IPS DF 6.9 (cell line): ENCODE data around the gene ROR1.

Experiments
- DNase-seq: peaks from one replicate; pipeline ENCODE4 v3.0.0-alpha.2; 2013; ENCODE audit warnings: low read depth, low spot score
- H3K27ac ChIP-seq: one replicate; pipeline ENCODE4 v1.5.1; 2013; ENCODE audit warnings: low read length, control low read depth
- H3K27me3 ChIP-seq: 2 replicates; pipeline ENCODE4 v1.6.1; 2013; ENCODE audit warnings: mild to moderate bottlenecking, low read length; ENCODE audit not compliant: control insufficient read depth, insufficient read depth
- H3K36me3 ChIP-seq: 2 replicates; pipeline ENCODE4 v1.6.1; 2013; ENCODE audit warnings: low read length; ENCODE audit not compliant: control insufficient read depth, insufficient read depth
- H3K4me1 ChIP-seq: 2 replicates; pipeline ENCODE4 v1.6.1; 2013; ENCODE audit warnings: low read length; ENCODE audit not compliant: control insufficient read depth, insufficient read depth
- H3K4me3 ChIP-seq: 2 replicates; pipeline ENCODE4 v1.5.1; 2013; ENCODE audit warnings: mild to moderate bottlenecking, low read length
- H3K9me3 ChIP-seq: 2 replicates; pipeline ENCODE4 v1.6.1; 2013; ENCODE audit warnings: low read length, inconsistent platforms; ENCODE audit not compliant: control insufficient read depth, insufficient read depth
- WGBS: extraction: QIAGEN DNeasy Blood & Tissue Kit; methylation state at CpG from one replicate; pipeline ENCODE4 v1.1.7; 2013; ENCODE audit warnings: mixed read lengths, missing lambda C conversion rate; ENCODE audit not compliant: insufficient read length, insufficient coverage; 5-methylcytosine and 5-hydroxymethylcytosine counted together

The ROR1 gene

DNA sequence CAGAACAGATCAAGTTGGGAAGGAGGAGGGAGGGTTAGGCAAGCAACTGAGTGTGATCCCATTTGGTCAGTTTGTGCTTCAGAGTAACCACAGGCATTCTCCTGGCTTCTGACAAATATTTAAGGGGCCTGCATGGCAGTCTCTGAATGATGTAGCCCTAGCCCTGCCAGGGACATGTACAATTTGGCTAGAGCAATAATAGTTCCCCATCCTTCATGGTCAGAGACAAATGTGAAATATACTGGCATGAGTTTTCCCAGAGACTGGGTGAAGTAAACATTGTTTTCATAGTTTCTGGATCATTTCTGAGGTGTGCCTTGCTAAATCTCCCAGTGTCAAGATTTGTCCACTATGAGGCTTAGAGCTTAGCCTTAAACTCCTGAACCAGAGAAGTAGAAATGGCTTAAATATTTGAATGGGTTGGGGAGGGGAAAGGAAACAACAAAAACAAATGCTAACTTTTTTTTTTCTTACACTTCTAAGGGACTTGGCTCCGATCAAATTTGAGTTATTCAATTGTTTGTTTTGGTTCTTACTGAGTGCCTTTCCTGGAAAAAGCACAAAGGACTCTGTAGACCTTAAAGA, 387.6 kb downstream of the ROR1 start:
- H3K36me3 ChIP-seq: peaks cover 5% of the 10 kb centered on the region; the same call in 1 of the 2 replicates
- no peak for DNase-seq
- no peaks in the 10 kb centered on the region for H3K9me3 ChIP-seq
- no peaks in the 10 kb centered on the region for H3K27me3 ChIP-seq
- H3K4me1 ChIP-seq: no peaks in the 10 kb centered on the region
- H3K4me3 ChIP-seq: no peak overlapping the region
- no peak overlapping the region for H3K27ac ChIP-seq
- WGBS: no CpG with 5 or more reads among the region's 1 CpG

GRCh38 chr1:64162151-64162550, 388.3 kb downstream of the ROR1 start:
- Histone ChIP-seq H3K36me3 (peaks cover 5% of the 10 kb centered on the region; the same call in 1 of the 2 replicates), H3K9me3 (no peaks in the 10 kb centered on the region), H3K4me3 (no peak overlapping the region), H3K27ac (no peak overlapping the region), H3K27me3 (no peaks in the 10 kb centered on the region), H3K4me1 (no peaks in the 10 kb centered on the region)
- DNase-seq: no peak
- no CpG with 5 or more reads among the region's 6 CpGs for WGBS

DNA sequence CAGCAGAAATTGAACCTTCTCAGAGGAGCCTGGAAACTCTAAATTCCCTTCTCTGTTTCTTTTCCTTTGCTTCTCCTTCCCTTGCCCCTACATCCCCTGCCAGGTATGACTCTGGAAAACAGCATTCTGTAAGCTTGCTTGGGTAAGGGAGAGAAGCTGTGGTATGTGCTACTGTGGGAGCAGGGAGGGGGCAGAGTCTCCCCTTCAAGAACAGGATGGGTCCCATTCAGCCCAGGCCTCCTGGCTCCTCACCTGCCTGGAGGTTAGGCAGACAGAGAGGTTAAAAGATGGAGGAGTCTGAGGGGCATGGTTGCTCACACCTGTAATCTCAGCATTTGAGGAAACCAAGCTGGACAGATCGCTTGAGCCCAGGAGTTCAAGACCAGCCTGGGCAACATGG, 389.0 kb downstream of the ROR1 start:
- no peak overlapping the region for H3K4me3 ChIP-seq
- no peaks in the 10 kb centered on the region for H3K27me3 ChIP-seq
- no peaks in the 10 kb centered on the region for H3K9me3 ChIP-seq
- DNase-seq: no peak
- no CpG with 5 or more reads among the region's 1 CpG for WGBS
- H3K36me3 ChIP-seq: peaks cover 5% of the 10 kb centered on the region; the same call in 1 of the 2 replicates
- H3K4me1 ChIP-seq: no peaks in the 10 kb centered on the region
- H3K27ac ChIP-seq: no peak overlapping the region

DNA sequence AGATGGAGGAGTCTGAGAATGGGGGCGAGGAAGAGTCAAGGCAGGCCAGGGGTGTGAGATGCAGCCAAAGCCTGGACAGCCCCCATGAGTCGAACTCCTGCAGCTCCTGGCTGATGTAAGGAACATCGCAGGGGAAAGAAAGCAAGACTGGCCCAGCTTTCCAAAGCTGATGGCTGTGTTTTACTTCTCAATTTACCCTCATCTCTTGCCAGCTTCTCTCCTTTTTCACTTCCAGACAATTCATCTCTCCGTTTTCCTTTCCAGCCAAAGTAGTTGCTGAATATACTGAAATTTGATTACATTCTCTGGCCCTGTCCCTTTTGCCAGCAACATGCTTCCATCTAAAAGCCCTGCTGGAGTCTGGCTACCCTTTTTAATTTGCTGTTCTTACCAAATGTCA, 389.6 kb downstream of the ROR1 start:
- H3K9me3 ChIP-seq: no peaks in the 10 kb centered on the region
- H3K27me3 ChIP-seq: no peaks in the 10 kb centered on the region
- no CpG with 5 or more reads among the region's 4 CpGs for WGBS
- H3K36me3 ChIP-seq: peaks cover 5% of the 10 kb centered on the region; the same call in 1 of the 2 replicates
- H3K27ac ChIP-seq: no peak overlapping the region
- DNase-seq: no peak
- no peaks in the 10 kb centered on the region for H3K4me1 ChIP-seq
- H3K4me3 ChIP-seq: no peak overlapping the region

GRCh38 chr1:64163970-64164369, 390.2 kb downstream of the ROR1 start:
- Histone ChIP-seq H3K27me3 (no peaks in the 10 kb centered on the region), H3K4me1 (no peaks in the 10 kb centered on the region), H3K36me3 (peaks cover 3% of the 10 kb centered on the region; the same call in 1 of the 2 replicates), H3K9me3 (no peaks in the 10 kb centered on the region), H3K27ac (no peak overlapping the region), H3K4me3 (no peak overlapping the region)
- no CpG with 5 or more reads among the region's 1 CpG for WGBS
- DNase-seq: no peak

DNA sequence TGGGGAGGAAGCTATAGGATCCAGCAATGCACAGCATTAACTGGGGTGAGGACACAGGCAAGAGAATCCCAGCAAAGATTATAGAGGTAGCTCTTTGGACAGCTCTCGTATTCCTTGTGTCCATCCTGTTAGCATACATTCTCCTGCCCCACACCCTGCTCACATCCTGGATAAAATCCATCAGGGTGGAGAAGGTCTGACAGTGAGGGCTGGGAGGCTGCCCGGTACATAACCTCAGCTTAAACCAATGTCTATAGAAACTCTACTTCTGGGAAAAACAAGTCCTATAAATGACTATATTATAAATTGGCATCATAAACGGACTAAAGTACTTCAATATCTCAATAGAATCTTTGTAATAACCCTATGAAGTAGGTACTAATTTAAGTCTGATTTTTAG, 392.8 kb downstream of the ROR1 start:
- H3K4me1 ChIP-seq: no peaks in the 10 kb centered on the region
- DNase-seq: no peak
- WGBS: no CpG with 5 or more reads among the region's 3 CpGs
- H3K4me3 ChIP-seq: no peak overlapping the region
- no peaks in the 10 kb centered on the region for H3K9me3 ChIP-seq
- H3K36me3 ChIP-seq: 0 out of 2 replicates have a peak, but pooled peaks cover 2% of the 10 kb centered on the region
- no peak overlapping the region for H3K27ac ChIP-seq
- no peaks in the 10 kb centered on the region for H3K27me3 ChIP-seq

- no peaks in the 10 kb centered on the region for H3K9me3 ChIP-seq
- H3K4me1 ChIP-seq: no peaks in the 10 kb centered on the region
- no CpG with 5 or more reads among the region's 2 CpGs for WGBS
- H3K27me3 ChIP-seq: no peaks in the 10 kb centered on the region
- no peak overlapping the region for H3K4me3 ChIP-seq
- H3K36me3 ChIP-seq: 0 out of 2 replicates have a peak, but pooled peaks cover 2% of the 10 kb centered on the region
- DNase-seq: no peak
- no peak overlapping the region for H3K27ac ChIP-seq
Measured at GRCh38 chr1:64167176-64167575, 393.4 kb downstream of the ROR1 start.

- no CpG with 5 or more reads among the region's 1 CpG for WGBS
- Histone ChIP-seq H3K4me3 (no peak overlapping the region), H3K27ac (no peak overlapping the region), H3K9me3 (no peaks in the 10 kb centered on the region), H3K36me3 (0 out of 2 replicates have a peak, but pooled peaks cover 2% of the 10 kb centered on the region), H3K27me3 (no peaks in the 10 kb centered on the region), H3K4me1 (no peaks in the 10 kb centered on the region)
- no peak for DNase-seq
Measured at GRCh38 chr1:64171246-64171645, 397.4 kb downstream of the ROR1 start.

DNA sequence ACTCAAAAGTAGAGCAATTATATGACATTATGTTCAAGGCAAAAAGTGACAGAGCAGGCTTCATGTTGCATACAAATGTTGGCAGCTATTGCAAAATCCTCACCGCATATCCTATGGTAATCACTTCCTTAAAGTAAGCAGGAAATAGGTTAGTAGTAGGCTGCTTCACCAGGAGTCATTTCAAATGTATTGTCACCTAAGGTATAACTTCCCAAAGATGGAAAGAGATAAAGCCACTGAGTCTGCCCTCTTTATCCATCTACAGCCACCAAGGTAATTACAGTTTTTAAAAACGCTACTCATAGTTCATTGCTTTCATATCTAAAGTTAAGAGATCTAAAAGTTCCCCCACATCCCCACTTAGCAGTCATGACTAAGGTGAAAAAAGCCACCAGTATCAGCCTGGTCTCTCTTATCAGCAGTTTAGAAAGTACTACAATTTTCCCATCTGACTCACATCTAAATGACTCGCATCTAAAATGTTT, 398.0 kb downstream of the ROR1 start:
- no peaks in the 10 kb centered on the region for H3K27me3 ChIP-seq
- H3K9me3 ChIP-seq: no peaks in the 10 kb centered on the region
- H3K4me1 ChIP-seq: no peaks in the 10 kb centered on the region
- no peak for DNase-seq
- 0 out of 2 replicates have a peak, but pooled peaks cover 2% of the 10 kb centered on the region for H3K36me3 ChIP-seq
- H3K4me3 ChIP-seq: no peak overlapping the region
- H3K27ac ChIP-seq: no peak overlapping the region
- no CpG with 5 or more reads among the region's 3 CpGs for WGBS

DNA sequence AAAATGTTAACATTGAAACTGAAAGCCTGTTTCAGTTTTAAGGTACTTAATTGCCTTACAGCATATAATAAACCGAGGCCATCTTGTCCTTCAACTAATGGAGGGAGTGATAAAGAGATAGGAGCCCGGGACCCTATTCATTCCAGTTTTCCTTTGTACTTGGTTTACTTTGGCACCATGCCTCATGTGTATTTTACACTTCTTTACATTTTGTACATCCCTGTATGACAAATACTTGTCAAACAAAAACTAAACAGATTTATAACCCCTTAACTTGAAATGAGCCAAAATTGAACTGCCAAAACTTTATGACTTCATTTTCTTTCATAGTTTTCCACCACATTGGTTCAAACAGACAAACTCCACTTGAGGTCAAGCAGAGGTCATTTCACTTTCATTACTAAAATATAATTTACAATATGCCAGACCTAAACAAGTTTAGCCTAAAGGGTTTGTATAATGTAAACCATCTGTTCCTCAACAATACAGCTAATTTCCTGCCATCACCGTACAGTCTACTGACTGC, 398.7 kb downstream of the ROR1 start:
- Histone ChIP-seq H3K36me3 (0 out of 2 replicates have a peak, but pooled peaks cover 2% of the 10 kb centered on the region), H3K9me3 (no peaks in the 10 kb centered on the region), H3K27ac (no peak overlapping the region), H3K27me3 (no peaks in the 10 kb centered on the region), H3K4me3 (no peak overlapping the region), H3K4me1 (no peaks in the 10 kb centered on the region)
- DNase-seq: no peak
- no CpG with 5 or more reads among the region's 3 CpGs for WGBS
